Urothelium cell line (cell line): ENCODE measurements around the gene JCHAIN.
A peak's percentile ranks its signal among the peaks of the same experiment; 100 is the strongest.
"Not testable (repeated sequence)": the region's sequence is repeated elsewhere in the genome, so short reads cannot be mapped to it uniquely, and the experiment has no call there.

Source experiments
- DNase-seq: peaks from one replicate; pipeline ENCODE4 v3.0.0; 2011; ENCODE audit warnings: low spot score, mixed read lengths
- FAIRE-seq: peaks from 2 replicates; lab custom pipeline; 2011; peaks lifted over from hg19 to GRCh38; lab: Jason Lieb, UNC

Gene JCHAIN

DNA sequence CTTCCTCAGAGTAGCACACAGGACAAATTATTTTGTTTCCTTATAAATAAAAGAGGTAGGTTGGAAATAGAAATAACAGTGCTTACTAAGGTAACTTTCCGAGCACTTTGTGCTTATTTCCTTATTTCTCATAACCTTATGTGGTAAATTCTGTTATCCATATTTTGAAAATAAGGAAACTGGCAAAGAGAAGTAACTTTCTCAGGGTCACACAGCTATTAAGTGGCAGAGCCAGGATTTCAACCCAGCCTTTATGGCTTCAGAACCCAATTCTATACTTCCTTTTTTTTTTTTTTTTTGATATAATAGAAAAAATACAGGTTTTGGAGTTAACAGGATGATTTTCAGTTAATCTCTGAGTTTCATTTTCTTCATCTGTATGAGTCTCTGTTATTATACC is 25.4 kb upstream of the JCHAIN start:
- DNase-seq (no peak), FAIRE-seq (no peak)

DNA sequence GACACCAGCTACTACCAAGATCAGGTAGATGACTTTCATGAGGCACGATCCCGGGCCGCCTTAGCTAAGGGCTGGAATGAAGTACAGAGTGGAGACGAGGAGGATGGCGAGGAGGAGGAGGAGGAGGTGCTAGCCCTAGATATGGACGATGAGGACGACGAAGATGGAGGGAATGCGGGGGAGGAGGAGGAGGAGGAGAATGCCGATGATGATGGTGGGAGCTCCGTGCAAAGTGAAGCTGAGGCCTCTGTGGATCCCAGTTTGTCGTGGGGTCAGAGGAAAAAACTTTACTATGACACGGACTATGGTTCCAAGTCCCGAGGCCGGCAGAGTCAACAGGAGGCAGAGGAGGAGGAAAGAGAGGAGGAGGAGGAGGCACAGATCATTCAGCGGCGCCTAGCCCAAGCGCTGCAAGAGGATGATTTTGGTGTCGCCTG is 22.5 kb upstream of the JCHAIN start:
- peak; percentile 42 for FAIRE-seq

DNA sequence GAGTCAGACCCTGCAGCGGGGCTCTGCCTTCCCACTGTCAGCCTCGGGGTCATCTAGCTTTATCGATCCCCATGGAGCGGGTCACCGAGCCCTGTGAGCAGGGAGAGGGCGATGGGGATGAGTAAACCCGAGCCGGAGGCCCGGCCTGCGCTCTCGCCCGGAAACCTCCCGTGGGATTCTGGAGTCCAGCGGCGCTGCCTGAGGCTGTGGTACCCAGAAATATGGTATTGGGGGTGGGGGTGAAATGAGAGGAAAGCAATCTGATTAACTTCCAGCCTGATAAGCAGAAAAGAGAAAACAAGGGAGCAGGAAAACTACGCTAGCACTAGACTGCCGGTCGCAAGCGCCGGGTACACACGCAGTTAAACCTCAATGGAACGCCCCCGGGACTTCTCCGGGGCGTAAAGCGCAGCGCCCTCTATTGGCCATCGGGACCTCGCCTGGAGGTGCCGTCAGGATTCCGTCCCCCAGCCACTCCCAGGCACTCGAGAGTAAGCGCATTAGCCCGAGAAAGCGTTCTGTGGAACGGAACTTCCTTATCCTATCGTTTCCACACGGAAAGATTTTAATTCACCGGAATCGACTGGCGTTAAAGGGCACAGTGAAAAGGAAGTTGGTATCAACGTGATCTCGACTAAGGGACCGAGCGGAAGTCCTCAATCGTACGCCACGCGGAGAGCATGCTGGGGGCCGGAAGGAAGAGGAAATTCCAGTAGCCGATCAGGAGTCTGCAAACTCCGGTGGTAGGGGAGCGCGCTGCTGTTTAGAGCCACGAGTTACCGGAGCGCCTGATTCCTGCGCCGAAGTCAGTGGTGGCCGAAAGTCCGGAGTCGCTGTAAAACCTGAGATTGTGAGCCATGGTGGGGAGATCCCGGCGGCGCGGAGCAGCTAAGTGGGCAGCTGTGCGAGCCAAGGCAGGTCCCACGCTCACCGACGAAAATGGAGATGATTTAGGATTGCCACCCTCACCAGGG is 21.8 kb upstream of the JCHAIN start, which contains the start of gene UTP3:
Gene UTP3 (plus strand): TSS at position 712 of the 974 bp plus-strand sequence. CDS start 146 bp downstream, at position 858.
- DNase-seq (peak; percentile 95), FAIRE-seq (peak; percentile 67)

More for the DNA sequence above, 22.5 kb upstream of the JCHAIN start:
- DNase-seq: no peak

DNA sequence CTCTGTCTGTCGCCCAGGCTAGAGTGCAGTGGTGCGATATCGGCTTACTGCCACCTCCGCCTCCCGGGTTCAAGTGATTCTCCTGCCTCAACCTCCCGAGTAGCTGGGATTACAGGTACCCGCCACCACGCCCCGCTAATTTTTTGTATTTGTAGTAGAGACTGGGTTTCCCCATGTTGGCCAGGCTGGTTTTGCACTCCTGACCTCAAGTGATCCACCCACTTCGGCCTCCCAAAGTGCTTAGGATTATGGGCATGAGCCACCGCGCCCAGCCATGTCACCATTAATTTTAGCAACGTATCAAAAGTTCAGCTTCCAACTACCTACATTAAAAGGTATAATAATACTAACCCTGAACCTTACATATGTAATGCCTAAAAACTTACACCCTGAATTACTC is 21.1 kb upstream of the JCHAIN start:
- FAIRE-seq (no peak), DNase-seq (no peak)

DNA sequence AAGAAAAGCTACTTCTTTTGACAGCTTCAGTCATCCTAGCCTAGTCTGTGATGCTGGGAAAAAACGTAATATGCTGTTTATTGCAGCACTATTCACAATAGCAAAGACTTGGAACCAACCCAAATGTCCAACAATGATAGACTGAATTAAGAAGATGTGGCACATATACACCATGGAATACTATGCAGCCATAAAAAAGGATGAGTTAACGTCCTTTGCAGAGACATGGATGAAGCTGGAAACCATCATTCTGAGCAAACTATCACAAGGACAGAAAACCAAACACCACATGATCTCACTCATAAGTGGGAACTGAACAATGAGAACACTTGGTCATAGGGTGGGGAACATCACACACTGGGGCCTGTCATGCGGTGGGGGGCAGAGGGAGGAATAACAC is 15.8 kb upstream of the JCHAIN start:
- FAIRE-seq: not testable (repeated sequence)

DNA sequence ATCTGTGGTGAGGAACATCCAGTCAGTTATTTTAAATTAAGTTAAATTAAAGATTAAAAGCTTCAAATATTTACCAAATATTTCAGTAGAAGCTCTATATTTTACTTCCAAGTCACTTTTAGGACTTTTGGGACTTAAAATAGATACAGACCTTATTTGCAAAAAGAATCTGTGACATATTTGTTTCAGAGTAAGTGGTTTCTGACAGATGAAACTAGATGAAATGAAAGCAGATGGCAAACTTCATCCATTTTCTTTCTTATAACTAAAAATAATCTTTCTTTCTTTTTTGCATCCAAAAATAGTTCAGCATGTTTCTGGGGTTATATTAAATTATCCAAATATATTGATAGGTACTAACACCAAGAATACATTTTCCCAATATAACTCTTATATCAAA is 15.4 kb upstream of the JCHAIN start:
- DNase-seq: no peak
- FAIRE-seq: no peak

More for the DNA sequence above, 15.8 kb upstream of the JCHAIN start:
- DNase-seq: not testable (repeated sequence)

DNA sequence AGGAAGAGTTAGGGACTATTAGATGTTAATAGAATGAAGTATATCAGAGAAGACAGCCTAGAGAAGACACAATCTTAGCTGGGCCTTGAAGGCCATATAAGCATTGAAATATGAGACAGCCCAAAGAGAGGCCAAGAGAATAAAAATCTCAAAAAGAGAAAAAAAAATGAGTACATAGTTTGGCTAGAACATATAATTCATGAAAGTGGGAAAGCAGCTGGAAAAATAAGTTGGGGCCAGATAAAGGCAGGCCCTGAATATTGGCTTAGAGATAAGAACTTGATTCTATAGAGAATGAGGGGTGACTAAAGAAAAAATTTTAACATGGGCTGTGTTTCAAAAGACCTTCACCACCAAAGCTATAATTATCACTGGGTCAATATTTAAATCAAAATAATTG is 14.6 kb upstream of the JCHAIN start:
- no peak for FAIRE-seq
- no peak for DNase-seq

DNA sequence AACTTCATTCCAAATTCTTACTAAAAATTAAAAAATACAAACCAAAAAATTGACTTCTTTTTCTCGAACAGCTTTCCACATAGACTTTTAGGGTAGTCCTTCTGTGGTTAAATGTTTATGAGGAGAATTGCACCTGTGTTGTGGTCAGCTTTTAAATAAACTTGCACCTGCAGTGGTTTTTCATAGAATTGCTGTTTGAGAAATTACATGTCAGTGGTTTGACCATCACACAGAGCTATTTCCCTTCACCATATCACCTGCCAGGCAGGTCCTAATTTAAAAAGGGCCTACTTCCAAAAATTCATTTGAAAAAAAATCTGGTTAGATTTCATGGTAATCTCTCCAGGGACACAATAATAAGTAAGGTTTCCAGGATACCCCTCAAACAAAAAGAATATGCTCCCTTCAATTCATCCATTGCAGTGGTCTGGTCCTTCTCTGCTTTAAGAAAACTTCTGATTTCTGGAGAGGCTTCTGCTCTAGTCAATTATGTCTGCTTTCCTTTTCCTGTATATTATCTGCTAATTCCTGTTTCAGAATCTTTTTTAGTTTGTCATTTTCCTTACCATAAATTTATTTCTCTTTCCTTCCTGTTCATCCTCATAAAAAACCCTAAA is 12.2 kb upstream of the JCHAIN start:
- FAIRE-seq: no peak
- DNase-seq: no peak

DNA sequence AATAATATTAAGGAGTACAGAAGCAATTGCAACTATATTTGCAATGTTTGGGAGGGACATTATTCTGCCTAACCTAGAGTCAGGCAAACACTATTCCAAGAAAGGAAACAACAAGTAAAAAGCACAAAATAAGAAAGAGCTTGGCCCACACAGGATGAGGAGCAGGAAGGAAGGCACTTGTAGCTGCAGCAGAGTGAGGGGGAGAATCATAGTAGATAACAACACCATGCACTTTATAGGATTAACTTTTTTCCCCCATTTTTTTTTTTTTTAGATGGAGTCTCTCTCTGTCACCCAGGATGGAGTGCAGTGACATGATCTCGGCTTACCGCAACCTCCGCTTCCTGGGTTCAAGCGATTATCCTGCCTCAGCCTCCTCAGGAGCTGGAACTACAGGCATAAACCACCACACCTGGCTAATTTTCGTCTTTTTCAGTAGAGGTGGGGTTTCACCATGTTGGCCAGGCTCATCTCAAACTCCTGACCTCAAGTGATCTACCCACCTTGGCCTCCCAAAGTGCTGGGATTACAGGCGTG is 10.3 kb upstream of the JCHAIN start:
- FAIRE-seq: no peak
- DNase-seq: no peak

DNA sequence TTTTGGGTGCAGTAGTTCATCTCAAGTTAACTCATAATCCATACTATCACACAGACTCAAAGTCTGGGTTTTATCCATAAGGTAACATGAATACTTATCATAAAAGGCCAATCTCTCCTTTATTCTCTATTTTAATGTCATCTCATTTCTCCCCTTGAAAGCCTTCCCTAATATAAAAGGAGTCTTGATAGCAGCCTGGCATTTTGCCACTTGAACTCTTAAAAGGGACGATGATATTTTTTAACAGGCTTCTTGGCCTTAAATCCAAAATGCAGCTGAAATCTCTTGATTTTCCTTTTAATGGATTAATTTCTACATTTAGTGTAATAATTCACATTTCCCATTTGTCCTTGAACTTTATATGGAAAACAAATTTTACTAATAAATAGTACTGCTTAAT is 8.4 kb upstream of the JCHAIN start:
- FAIRE-seq (no peak), DNase-seq (no peak)

DNA sequence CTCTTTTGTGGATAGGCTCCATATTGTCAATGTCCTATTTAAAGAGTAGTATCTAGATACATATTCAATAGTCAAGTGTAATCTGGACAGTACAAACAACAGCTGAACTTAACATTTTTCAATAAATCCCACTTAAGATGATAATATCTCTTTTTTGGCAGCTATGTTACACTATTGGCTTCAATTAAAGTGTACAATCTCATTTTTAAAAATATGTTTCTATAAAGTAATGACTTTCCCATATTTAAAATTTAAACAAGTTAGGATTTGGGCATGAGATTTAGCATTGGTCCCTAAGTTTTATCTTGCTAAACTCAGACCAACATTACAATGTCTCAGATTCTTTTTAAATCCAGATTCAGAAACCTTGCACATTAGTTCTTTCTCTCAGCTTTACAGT is 7.9 kb upstream of the JCHAIN start:
- no peak for FAIRE-seq
- no peak for DNase-seq

DNA sequence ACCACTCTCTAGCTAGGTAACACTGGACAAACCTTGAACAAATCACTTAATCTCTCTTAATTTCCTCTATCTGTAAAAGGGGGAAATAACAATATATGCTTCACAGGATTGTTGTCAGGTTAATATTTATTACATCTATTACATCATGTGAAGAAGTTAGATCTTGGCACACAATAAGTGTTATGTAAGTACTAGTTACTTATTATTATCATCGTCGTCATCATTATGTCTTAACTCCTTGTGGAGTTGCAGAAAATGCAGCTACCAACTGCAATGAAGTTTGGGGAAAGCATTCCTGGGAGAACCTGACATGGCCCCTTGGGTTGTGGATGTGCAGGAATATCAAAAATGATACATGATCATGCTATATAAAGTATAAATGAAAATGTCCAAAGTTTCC is 4.8 kb upstream of the JCHAIN start:
- DNase-seq: no peak
- FAIRE-seq: no peak

DNA sequence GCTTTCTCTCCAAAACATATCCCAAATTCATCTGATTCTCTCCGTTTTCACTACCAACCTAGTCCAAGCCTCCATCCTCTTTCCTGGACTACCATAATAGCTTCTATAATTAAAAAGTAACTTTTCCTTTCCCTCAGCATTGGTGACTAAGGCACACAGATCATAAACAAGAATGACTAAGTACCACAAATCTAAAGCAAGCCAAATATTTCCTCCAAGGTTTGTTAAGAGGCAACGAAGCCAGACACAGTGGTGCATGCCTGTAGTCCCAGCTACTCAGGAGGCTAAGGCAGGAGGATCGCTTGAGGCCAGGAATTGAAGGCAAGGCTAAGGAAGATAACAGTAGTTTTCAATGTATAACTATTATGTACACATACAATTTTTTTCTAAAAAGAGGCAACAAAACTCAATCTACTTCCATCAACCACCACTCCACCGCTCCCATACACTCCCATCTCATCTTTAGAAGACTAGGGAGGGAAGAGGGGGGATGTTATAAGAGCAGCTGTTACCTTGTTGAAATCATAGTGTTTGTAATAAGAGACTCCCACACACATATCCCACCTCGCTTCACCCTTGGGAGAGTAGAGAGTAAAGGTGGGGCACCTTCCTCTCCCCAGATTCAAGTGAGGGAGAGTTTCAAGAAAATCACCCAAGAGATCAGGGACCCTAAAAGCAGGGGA is 4.2 kb upstream of the JCHAIN start:
- FAIRE-seq (no peak), DNase-seq (no peak)

DNA sequence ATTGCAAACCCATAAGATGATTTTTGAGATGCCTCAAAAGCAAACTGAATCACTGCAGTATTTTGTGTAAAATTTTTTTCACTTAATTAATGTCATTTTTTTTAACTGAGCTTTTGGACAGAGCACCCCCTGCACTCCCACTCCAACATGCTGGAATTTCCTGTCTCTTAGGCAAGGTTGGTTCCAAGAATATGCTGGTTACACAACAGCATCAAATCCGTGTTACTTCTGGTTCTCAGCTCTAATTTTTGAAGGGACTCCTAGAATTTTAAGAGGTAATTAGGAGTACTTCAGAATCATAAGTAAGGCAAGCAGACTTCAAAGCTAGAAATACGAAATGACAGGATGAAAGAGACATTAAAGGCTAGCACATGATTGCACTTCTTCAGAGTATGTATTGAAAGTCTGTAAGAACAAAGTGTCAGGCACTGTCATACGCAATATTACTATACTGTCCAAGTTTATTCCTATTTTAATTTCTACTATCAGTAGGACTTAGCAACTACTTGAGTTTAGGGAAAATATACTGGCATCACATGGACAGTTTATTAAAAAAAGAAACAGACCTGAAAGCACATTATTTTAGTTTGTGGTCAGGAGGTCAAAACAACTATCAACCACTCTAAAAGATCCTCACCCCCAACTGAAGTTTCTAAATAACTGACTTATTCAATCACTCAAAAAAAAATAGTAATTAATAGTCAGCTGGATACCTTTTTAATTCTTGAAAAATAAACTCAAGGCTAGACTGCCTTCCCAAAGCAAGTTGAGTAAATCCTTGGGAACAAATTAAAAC is 1.6 kb upstream of the JCHAIN start:
- no peak for DNase-seq
- FAIRE-seq: no peak

DNA sequence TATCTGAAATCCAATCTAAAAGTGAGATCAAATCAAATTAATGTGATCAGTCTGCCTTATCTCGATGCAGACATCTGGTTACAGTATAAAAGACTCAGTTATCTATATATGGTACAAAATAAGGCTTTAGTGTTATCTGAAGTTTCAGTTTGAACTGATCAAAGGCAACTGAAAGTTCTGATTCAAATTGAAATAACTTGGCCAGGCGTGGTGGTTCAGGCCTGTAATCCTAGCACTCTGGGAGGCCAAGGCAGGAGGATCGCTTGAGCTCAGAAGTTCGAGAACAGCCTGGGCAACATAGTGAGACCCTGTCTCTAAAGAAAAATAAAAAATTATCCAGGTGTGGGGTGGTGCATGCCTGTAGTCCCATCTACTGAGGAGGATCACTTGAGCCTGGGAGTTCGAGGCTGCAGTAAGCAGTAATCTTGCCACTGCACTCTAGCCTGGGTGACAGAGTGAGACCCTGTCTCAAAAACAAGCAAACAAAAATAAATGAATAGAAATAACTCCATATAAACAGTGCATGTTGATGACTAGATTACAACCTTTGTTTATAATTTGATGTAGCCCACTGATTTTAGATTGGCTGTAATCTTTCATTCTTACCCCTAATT is 4.9 kb downstream of the JCHAIN start:
- DNase-seq, FAIRE-seq: not testable (repeated sequence)

DNA sequence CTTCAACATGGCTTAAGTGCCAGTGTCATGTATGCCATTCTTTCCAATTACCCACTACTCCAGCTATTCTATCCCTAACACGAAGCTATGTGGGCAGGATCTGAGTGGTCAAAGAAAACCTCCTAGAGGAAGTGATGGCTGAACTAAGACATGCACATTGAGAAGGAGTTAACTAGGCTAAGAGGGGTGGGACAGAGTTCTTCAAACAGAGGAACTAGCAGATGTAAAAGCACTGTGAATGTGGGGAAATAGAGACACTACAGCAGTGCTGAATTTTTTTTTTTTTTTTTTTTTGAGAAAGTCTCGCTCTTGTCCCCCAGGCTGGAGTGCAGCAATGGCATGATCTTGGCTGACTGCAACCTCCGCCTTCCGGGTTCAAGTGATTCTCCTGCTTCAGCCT is 6.2 kb downstream of the JCHAIN start:
- FAIRE-seq (no peak), DNase-seq (no peak)

DNA sequence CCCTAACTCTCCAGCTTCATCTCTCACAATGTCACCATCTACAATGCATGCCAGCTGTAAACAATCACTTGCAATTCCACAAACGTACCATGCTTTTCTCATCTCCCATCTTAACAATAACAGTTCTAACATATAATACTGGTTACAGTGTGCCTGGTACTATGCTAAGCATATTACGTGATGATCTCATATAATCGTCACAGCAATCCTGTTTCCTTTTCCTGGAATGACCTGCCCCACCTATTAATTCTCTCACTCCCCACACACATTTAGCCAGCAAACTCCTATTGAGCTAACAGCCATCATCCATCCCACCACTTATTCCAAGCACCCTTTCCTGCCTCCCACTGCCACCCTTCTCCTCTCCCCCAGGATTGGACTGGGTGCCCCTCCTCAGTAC is 7.9 kb downstream of the JCHAIN start:
- FAIRE-seq: peak; percentile 59

DNA sequence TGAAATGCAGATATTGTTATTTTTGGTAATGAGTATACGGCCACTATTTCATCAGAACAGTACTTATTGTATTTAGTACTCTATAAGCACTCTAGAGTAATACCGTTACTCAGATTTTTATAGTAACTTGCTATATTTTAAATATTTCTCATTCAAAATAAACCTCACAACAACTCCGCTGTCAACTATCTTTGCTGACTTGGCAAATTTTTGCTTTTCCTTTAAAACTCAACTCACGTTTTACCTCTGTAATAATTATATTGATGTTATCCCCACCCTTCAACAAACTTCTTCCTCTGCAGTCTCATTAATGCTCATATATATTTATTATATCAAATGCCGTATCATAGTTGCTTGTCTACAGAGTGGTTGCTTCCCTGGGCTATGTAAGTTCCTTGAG is 9.0 kb downstream of the JCHAIN start:
- FAIRE-seq: no peak
- no peak for DNase-seq

More for the DNA sequence above, 7.9 kb downstream of the JCHAIN start:
- DNase-seq: no peak

DNA sequence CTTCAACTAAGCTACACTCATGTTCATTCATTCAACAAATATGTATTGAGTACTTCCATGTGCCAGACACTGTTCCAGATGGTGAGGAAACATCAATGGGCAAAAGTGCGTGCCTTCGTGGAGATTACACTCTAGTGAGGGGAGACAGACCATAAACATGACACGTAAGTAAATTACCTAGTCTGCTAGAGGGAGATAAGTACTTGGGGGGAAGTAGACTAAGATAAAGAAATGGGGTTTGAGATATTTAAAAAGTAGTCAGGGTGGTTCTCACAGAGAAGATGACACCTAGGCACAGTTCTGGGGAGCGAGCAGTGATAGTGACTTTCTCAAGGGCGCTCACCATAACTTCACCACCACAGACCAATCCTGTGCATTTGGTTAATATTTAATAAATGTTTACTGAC is 11.7 kb downstream of the JCHAIN start:
- no peak for FAIRE-seq
- DNase-seq: no peak
